ENCODE data around the gene SMIM3.
"Not testable (repeated sequence)": the region's sequence is repeated elsewhere in the genome, so short reads cannot be mapped to it uniquely, and the experiment has no call there.

GRCh38 chr5:150846308-150846653 lies 67.7 kb downstream of the SMIM3 start, which contains the start of gene IRGM:
- TF ChIP-seq CTCF (IDR thresholded peaks at IDR 0.05 in 4 of 5, conservative IDR thresholded peaks at IDR 0.05 in 1 of 5); POLR2A (IDR thresholded peaks at IDR 0.05): not testable (repeated sequence)
